MCF 10A (cell line): ENCODE results near the gene GAP43. TPM values are rescaled to one million over a fixed set of nuclear protein-coding genes. Genes with fewer than 3 reads are reported as not detected.

Experiments used
- BruUV-seq: library from RNA; stranded (reverse); fragments of 400-500 nt; replicated peaks from 2 replicates; lab custom pipeline; 2021; lab: Mats Ljungman, UMichigan
- CTCF ChIA-PET: fragments of 300-600 bp; sonication (Branson Sonifier 250); formaldehyde crosslinking; extraction: SDS; loops from one replicate; lab custom pipeline; 2021; ENCODE audit warnings: antibody characterized with exemption, inconsistent platforms; lab: Yijun Ruan, JAX
- POLR2A ChIA-PET: fragments of 300-600, 350-650 bp; sonication (Branson Sonifier 250); formaldehyde crosslinking; extraction: SDS; loops from one replicate; lab custom pipeline; 2020; ENCODE audit warnings: antibody characterized with exemption, inconsistent platforms; lab: Yijun Ruan, JAX
- DNase-seq: peaks from one replicate; pipeline ENCODE4 v3.0.0-alpha.2; 2018; ENCODE audit not compliant: unreplicated experiment
- H3K27ac Mint-ChIP-seq: one replicate; pipeline ENCODE4 v1.8.0; 2022; ENCODE audit warnings: mild to moderate bottlenecking, low read depth, mixed read lengths; ENCODE audit not compliant: unreplicated experiment
- H3K27me3 Mint-ChIP-seq: one replicate; pipeline ENCODE4 v1.8.0; 2022; ENCODE audit warnings: mixed read lengths; ENCODE audit not compliant: insufficient read depth, unreplicated experiment
- H3K36me3 Mint-ChIP-seq: one replicate; pipeline ENCODE4 v1.8.0; 2022; ENCODE audit warnings: mild to moderate bottlenecking, moderate library complexity, mixed read lengths; ENCODE audit not compliant: insufficient read depth, unreplicated experiment
- H3K4me1 Mint-ChIP-seq: one replicate; pipeline ENCODE4 v1.8.0; 2022; ENCODE audit warnings: mixed read lengths; ENCODE audit not compliant: insufficient read depth, unreplicated experiment
- H3K4me3 Mint-ChIP-seq: one replicate; pipeline ENCODE4 v1.8.0; 2022; ENCODE audit warnings: mild to moderate bottlenecking, moderate library complexity, mixed read lengths; ENCODE audit not compliant: unreplicated experiment
- H3K9me3 Mint-ChIP-seq: one replicate; pipeline ENCODE4 v1.8.0; 2022; ENCODE audit warnings: mixed read lengths; ENCODE audit not compliant: unreplicated experiment
- CTCF ChIP-seq: fragments of 200-600 bp; IDR thresholded peaks from one replicate; pipeline ENCODE4 v1.8.0; 2022; ENCODE audit warnings: antibody characterized with exemption, mild to moderate bottlenecking; ENCODE audit not compliant: unreplicated experiment
- intact Hi-C: fragments of 100-400 bp; cut with micrococcal nuclease; formaldehyde crosslinking; loops from 2 replicates; pipeline ENCODE4 v1.14.1; 2022
- total RNA-seq: library from RNA; stranded (reverse); gene quantifications from 2 replicates; pipeline ENCODE4 v1.2.3, GENCODE V29; 2022

Gene GAP43
- total RNA-seq, 1 experiment from 2014 or later = not detected

DNA sequence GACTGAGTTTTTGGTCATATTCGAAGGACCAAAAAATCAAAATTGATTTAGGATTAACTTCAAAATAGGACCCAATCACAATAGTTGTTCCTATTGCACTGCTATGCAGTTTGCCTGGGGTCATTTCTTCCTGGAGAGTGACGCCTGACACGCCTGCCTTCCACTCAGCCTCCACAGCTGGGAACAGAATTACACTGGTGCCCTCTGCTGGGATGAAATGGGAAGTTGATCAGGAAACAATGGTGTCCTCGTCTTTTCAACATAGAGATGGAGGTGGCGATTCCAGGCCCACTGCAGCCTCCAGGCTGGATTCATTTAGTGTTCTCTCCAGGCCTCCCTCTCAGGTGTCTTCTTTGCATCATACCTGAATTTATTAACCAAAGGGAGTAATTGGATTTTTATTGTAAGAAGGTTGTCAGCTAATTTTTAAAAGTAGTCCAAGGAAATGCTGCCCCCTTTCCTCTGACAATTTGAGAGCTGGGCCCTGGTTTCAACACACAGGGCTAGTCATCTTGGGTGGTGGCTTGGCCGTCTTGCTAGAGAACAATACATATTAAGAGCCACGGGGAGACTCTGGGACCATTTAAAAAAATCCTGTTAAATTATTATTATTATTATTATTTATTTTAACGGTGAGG, 69.7 kb downstream of the GAP43 start:
- H3K4me1 Mint-ChIP-seq = peaks cover 21% of the 10 kb centered on the region

DNA sequence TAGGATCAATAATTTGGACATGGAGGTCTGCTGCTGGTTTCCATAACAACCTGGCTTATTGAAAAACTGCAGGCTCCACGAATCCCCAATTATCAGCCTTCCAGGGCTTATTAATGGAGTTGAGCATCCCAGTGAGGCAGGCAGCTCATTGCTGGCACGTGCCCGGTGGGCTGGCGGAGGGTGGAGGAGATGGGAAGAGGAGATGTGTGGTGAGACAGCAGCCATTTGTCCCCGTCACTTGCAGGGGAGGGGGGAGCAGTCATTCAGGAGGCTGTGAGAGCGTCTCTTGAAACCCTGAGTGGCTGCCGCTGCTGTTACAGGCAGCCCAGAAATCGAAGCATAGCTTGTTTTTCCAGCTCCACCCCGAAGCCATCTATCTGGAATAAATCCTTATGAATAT, 70.6 kb downstream of the GAP43 start:
- no peak for DNase-seq
- no peaks in the 10 kb centered on the region for H3K27me3 Mint-ChIP-seq
- no peak overlapping the region for H3K27ac Mint-ChIP-seq
- H3K9me3 Mint-ChIP-seq = no peaks in the 10 kb centered on the region
- H3K36me3 Mint-ChIP-seq = no peaks in the 10 kb centered on the region
- BruUV-seq = no TSS peak
- ChIA-PET CTCF (interaction anchor here (0.6 to 2.5 kb wide), 17 partner anchors 11 to 1331 kb away, joined by 3 to 33 read pairs (median 5); no protein-coding TSS in a partner anchor), POLR2A (interaction anchor here (0.9 kb wide), 1 partner anchor 602 kb away, joined by 3 read pairs; no protein-coding TSS in a partner anchor)
- H3K4me1 Mint-ChIP-seq = peaks cover 21% of the 10 kb centered on the region
- H3K4me3 Mint-ChIP-seq = no peak overlapping the region
- TF ChIP-seq CTCF = no peak
- intact Hi-C loops = loop anchor here (1.0 kb wide), 6 partner anchors 90 to 654 kb away; no protein-coding TSS in a partner anchor

More for the DNA sequence above, 69.7 kb downstream of the GAP43 start:
- intact Hi-C loops = loop anchor here (1.0 kb wide), 7 partner anchors 91 to 866 kb away; no protein-coding TSS in a partner anchor
- Mint-ChIP-seq H3K9me3 (no peaks in the 10 kb centered on the region), H3K27ac (no peak overlapping the region), H3K4me3 (no peak overlapping the region), H3K36me3 (no peaks in the 10 kb centered on the region), H3K27me3 (no peaks in the 10 kb centered on the region)
- ChIA-PET POLR2A (interaction anchor here (0.8 to 0.9 kb wide), 3 partner anchors 92 to 601 kb away, joined by 3 read pairs; no protein-coding TSS in a partner anchor), CTCF (interaction anchor here (0.5 to 2.5 kb wide), 30 partner anchors 10 to 864 kb away, joined by 3 to 33 read pairs (median 4); no protein-coding TSS in a partner anchor)
- peak; percentile 88 for DNase-seq
- BruUV-seq = no TSS peak
- TF ChIP-seq CTCF = peak; percentile 83

DNA sequence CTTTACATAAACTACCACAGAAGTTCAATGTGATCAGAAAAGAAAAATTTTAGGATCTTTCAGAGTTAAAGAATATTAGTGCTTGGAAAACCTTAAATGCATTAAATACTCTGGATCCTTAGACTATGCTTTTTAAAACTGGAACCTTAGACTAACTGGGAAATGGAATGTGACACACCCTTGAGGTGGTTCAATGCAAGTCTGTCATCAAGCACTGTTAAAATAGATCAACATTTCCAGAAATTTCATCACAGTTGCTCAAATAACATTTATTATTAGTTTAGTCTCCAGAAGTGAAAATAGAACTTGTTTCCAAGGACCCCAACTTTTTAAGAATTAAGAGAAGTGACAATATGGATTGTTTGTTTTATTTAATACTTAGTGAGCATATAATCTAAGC, 71.8 kb downstream of the GAP43 start:
- intact Hi-C loops = no loop called here
- CTCF ChIA-PET = interaction anchor here (0.7 to 1.6 kb wide), 2 partner anchors 33 to 118 kb away, joined by 5 read pairs; no protein-coding TSS in a partner anchor

More for the DNA sequence above, 71.8 kb downstream of the GAP43 start:
- Mint-ChIP-seq H3K9me3 (no peaks in the 10 kb centered on the region), H3K27me3 (no peaks in the 10 kb centered on the region), H3K4me3 (no peak overlapping the region), H3K36me3 (no peaks in the 10 kb centered on the region), H3K4me1 (peaks cover 21% of the 10 kb centered on the region), H3K27ac (peak overlapping the region; percentile 9)
- no peak for TF ChIP-seq CTCF
- no TSS peak for BruUV-seq
- POLR2A ChIA-PET = interaction anchor here (0.7 kb wide), 1 partner anchor 89 kb away, joined by 3 read pairs; no protein-coding TSS in a partner anchor
- no peak for DNase-seq
